Hypothalamus (tissue), 51 donors: ENCODE measurements around the gene GSKIP.
"Not testable (repeated sequence)": the region's sequence is repeated elsewhere in the genome, so short reads cannot be mapped to it uniquely, and the experiment has no call there.

ENCODE experiments used
- DNase-seq, 51 donors: peaks; one replicate each; lab custom pipeline; 2025; lab: John Stamatoyannopoulos, UW

The GSKIP gene

GRCh38 chr14:96362965-96363750, at the start of gene GSKIP, which contains the start of gene ATG2B:
Gene GSKIP, plus strand, starts transcription at chr14:96363526. Its CDS starts 18,722 bp downstream, at chr14:96382248.
Gene ATG2B, minus strand, starts transcription at chr14:96363341. Its CDS starts 365 bp downstream, at chr14:96362976.
- peak; percentile 26 to 98 (median 89) for DNase-seq

- DNase-seq: no peak
Observed at GRCh38 chr14:96316087-96316486, 47.2 kb upstream of the GSKIP start.

- DNase-seq: no peak
Observed at GRCh38 chr14:96318836-96319235, 44.5 kb upstream of the GSKIP start.

DNA sequence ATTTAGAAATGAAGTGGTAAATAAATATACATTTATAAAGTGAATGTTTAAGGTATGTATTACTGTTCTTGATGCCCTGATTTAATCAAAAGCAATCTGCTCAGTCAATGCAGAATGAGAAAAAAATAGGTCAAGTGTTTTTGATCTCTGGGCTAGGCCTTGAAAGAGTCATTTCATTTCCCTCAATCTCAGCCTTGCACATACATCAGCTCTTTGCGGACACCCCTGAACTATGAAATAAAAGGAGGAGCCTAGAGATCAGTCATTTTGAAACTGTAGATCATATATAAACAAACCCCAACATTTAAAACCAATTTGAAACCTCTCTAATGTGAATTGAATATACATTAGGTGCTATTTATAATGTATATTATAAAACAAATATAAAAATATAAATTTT, 42.7 kb upstream of the GSKIP start:
- DNase-seq: no peak

GRCh38 chr14:96324219-96324618, 39.1 kb upstream of the GSKIP start:
- no peak for DNase-seq

DNA sequence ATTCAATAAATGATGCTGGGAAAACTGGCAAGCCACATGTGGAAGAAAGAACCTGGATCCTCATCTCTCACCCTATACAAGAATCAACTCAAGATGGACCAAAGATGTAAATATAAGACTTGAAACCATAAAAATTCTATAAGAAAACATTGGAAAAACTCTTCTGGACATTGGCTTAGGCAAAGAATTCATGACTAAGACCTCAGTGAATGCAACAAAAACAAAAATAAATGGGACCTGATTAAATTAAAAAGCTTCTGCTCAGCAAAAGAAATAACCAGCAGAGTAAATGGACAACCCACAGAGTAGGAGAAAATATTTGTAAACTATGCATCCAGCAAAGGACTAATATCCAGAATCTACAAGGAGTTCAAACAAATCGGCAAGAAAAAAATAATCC, 24.8 kb upstream of the GSKIP start:
- no peak for DNase-seq

DNA sequence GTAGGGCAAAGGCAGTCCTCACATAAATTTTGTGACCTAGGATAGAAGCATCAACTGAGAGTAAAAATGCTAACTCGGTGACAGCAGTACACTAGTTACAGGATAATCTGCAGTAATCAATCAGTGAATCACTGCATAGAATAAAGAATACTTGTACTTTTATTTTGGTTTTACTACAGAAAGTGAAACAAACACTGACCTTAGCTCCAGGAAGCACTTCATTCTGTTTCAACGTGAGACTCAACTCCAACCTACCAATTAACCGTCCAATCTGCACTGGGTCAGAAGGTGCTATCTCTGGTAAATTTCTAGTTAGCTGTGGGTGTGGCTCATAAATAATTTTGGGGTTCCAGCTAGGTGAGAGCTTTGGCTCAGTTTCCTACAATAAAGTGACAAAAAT, 22.0 kb upstream of the GSKIP start:
- no peak for DNase-seq

- no peak for DNase-seq
Observed at GRCh38 chr14:96345669-96346068, 17.7 kb upstream of the GSKIP start.

- DNase-seq: not testable (repeated sequence)
Observed at GRCh38 chr14:96347957-96348356, 15.4 kb upstream of the GSKIP start.

DNA sequence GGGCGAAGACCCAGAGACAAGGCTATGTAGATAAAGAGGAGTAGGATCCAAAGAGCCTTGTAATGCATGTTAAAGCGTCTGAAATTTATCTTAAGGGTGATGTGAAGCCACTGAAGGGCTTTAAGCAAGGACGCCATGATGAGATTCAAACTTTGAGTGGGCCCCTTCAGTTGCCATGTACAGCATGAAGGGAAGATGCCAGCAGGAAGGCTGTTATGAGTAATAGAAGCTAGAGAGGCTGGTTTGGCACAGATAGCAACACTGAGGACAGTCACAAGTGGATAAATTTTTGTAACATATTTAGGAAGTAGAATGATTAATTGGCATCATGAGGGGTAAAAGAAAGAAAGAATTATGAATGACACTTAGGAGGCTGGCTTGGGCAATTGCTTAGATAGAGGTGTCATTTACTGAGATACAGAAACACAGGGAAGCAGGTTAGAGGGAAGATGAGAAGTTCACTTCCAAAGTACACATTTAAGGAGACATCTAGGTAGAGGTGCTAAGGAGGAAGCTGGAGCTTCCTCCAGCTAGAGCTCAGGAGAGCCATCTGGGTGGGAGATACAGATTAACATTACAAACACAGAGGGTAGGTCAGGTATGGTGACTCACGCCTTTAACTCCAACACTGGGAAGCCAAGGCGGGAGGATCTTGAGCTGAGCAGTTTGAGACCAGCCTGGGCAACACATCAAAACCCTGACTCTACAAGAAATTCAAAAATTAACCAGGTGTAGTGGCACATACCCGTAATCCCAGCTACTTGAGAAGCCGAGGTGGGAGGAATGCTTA, 13.8 kb upstream of the GSKIP start:
- DNase-seq: no peak

DNA sequence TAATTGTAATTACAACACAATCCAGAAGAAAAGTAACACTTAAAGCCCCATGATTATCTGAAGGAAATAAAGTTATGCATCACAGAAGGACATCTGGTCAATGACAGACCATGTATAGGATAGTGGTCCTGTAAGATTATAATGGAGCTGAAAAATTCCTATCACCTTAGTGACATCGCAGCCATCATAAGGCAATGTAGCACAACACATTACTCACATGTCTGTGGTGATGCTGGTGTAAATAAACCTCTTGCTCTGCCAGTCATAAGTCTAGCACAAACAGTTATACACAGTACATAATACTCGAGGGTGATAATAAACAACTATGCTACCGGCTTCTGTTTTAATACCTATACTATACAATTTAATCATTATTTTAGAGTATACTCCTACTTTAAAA, 11.3 kb upstream of the GSKIP start:
- DNase-seq: no peak

- no peak for DNase-seq
Observed at GRCh38 chr14:96352708-96353107, 10.6 kb upstream of the GSKIP start.

- no peak for DNase-seq
Observed at GRCh38 chr14:96354246-96354645, 9.1 kb upstream of the GSKIP start.

DNA sequence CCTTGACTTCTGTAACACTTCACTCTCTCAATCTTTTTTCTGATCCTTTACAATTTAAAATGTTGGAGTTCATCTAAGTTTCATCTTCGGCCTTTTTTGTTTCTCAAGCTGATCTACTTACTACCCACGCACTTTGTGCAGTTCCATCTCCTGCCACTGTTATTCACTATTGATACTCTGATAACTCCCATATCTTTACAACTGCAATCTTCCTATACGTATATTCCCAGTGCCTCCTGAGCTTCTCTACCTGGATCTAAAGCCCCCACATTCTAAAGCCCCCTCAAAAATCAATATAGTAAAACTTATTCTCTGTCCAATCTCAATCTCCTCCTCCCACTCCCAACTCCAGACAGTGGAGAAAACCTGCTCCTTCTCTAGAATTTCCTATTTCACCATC, 6.1 kb upstream of the GSKIP start:
- no peak for DNase-seq

DNA sequence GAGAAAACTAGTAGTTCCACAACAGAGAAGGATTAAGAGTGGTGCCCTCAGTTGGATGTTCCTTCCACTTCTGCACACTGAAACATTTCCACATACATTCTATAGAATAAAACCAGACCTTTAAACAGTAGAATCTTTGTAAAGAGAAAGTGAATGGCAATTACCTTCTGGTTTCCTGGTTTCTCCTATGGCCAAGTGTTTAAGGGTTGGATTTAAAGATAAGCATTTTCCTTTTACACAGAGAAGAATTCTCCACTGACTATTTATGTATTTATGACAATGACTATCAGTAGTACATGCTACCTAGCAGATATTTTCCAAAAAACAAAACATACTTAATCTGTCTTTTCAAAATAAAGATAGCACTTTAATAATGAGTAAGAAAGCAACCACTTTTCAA, 3.4 kb upstream of the GSKIP start:
- DNase-seq: no peak

DNA sequence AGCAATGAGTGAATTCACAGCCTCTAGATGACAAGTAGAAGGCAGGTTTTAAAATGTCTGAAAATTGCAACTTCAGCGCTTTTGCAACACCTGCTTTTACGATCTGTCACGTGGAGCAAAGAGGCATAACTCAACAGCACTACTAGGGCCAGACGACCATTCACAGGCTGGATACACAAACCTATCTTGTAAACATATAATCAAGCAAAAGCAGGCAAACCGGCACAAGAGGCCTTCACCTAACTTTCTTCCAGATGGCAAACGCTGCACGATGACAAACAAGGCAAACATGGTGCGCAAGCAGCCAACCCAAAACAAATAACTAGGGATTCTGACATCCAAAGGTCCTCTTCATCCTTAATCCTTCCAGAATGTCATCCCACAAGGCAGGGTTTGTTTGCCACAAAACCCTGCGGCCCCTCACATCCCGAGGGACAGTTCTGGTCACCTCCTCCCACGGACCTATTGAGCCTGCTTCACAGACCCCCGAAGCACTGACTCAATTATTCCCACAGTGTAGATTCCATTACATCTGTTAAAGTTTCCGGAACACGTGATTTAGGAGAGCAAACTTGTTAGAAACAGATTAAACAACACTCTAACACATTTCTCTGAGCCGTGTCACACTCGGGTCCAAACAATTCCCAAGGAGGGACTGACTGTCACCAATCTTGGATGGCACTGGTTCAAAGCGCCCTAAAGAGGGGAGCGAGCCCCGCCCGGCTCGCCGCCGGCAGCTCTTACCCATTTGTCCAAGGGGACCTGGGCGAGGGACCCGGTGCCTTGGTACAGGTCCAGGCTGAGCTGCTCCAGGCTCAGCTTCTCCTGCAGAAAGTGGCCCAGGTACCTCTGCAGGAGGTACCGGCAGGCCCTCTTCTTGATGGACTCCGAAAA, 1.0 kb upstream of the GSKIP start:
- peak in 26 of 51 donors; percentile 1 to 76 (median 20) for DNase-seq

DNA sequence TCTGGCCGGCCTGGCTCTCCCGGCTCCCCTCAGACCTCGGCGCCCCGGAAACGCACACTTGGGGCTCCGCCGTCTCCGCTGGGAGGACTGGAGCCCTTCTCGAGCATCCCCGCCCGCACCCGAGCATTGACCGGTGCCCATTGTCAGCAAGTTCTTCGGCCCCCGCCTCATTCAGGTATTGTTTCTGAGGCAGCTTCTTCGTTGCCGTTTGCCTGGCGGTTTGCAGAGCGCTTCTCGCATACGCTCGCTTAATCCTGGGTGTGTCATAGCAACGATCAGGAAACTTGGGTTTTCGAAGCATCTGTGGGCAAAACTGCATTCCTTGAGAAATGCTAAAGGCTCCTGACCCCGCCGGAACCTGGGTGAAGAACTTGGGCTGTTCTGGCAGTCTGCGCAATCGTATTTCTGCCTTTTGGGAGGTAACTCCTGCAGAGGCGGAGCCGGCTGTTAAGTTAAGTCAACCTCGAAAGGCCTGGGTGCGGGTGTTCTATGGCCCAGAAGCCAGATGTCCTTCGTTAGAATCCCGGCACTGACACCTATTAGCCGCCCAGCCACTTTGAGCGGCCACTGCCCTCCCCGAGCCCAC, 518 bp downstream of the GSKIP start:
- peak in 26 of 51 donors; percentile 8 to 59 (median 38) for DNase-seq

- no peak for DNase-seq
Observed at GRCh38 chr14:96364962-96365361, 1.6 kb downstream of the GSKIP start.

GRCh38 chr14:96368534-96368933, 5.2 kb downstream of the GSKIP start:
- no peak for DNase-seq

- DNase-seq: no peak
Observed at GRCh38 chr14:96370528-96370927, 7.2 kb downstream of the GSKIP start.
